Smooth muscle cell of the brain vasculature (primary cell): ENCODE data around the gene TXLNG.
"Not testable (repeated sequence)": the region's sequence is repeated elsewhere in the genome, so short reads cannot be mapped to it uniquely, and the experiment has no call there.

Experiments
- DNase-seq: peaks from one replicate; pipeline ENCODE4 v3.0.0-alpha.2; 2012; ENCODE audit warnings: low read depth, low spot score

Gene TXLNG

DNA sequence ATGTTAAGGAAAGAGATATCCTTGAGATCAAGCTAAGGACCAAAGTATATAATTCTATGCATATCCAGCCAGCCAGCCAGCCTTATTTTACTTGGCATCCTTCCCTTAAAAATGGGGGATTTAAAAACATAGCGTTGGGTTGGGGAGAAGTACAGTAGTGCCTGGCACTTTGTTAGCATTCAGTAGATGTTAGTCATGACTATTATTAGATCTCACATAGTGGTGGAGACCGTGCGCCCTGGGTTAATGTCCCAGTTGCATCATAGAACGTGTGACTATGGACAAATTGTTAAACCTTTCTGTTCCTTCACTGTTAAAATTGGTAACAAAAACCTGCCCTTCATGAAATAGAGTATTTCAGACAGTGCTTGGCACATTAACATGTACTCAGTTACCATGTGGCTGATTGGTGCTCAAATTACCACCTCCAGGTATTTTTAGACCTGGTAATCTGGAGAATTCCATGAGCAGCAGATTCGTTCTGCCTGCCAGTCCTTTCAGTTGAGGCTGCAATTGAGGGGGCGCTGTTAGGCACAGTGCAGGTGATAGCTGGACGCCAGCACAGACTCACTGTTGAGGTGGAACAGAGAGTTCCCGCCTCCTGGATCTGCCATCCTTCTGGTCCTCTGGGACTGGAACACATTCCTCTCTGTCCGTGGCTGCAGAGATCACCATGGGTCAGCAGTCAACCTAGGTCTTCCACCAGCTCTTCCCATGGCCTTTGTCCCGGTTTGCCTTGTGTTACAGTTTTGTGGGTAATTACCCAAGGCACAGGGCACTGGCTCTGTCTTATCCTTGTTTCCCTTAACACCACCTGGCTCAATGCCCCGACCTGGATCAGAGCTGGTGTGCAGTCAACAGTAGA lies 52.2 kb downstream of the TXLNG start:
- no peak for DNase-seq

- DNase-seq = no peak
Observed at GRCh38 chrX:16839219-16839851, 53.1 kb downstream of the TXLNG start.

DNA sequence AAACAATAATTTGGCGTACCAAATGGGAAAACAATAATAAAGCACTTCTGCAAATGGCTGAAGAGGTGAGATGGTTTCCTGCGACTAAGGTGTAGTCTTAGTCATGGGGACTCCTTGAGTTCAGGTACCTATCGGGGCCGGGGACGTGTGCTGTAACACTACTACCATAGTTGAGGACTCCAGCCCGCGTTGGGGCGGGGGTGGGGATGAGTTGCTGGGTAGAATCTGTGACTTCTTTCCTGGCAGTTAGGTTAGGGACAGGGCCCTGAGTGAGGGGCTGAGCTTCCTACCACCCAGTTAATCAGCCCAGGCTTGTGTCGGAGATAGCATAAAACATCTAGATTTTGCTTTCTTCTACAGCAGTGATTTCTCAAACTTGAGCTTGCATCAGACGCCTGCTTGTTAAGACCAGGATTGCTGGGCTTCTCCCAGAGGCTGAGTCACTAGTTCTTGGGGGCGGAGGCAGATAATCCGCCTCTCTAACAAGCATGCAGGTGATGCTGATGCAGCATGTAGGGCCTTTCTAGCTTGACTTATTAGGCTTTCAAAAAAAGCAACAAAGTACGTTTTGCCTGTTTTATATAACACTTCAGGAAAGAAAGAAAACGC lies 53.7 kb downstream of the TXLNG start:
- no peak for DNase-seq

DNA sequence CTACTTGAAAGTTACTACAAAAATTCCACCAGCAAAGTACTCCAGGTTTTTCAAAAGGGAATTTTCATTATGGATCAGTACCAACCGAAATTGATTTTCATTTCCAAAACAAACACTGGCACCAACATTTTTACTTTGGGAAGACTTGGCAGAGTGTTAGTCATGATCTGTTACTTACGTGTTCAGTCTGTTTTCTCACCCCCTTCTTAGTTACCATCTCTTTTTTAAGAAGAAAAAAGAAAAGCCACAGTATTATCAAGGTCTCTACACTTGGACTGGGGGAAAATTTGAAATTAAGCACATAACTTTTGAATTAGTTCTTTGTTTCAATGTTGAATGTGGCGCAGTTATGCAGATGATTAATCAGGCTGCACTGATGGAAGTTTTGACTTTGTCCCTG lies 56.4 kb downstream of the TXLNG start:
- no peak for DNase-seq

- no peak for DNase-seq
Observed at GRCh38 chrX:16843208-16843909, 57.1 kb downstream of the TXLNG start.

DNA sequence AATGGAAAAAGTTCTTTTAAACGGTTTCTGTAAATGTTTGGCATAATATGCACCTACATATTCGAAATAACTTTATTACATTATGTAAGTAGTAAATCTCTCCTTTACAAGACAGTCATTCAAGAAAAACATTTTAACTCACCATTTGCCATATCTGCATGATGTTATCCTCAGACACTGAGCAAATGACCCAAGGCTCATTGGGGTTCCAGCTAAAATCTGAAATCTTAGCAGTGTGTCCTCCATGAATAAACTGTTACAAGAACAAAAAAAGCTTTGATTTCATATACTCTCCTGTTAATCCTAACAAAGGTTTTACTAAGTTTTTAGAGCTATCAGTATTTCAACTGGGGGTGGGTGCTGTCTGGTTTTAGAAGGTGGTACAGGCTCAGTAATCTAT lies 59.4 kb downstream of the TXLNG start:
- DNase-seq = no peak

DNA sequence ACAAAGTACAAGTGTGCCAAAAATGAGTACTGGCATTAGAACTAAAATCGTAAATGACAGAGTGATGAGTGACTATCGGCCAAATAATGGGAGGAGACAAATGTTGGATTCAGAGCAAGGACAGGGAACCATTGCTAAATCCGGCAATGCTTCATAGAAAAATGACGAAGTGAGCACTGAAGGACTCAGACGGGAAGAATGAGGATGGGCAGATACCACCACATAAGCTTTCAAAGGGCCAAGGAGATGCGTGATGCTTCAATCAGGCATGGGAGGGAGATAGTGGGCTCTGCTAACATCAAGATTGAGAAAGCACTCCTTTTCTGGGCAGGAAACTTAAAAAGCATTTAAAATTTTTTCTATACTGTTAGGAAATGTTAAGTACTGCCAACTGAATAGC lies 62.3 kb downstream of the TXLNG start:
- no peak for DNase-seq

- no peak for DNase-seq
Observed at GRCh38 chrX:16851421-16851820, 65.2 kb downstream of the TXLNG start.

DNA sequence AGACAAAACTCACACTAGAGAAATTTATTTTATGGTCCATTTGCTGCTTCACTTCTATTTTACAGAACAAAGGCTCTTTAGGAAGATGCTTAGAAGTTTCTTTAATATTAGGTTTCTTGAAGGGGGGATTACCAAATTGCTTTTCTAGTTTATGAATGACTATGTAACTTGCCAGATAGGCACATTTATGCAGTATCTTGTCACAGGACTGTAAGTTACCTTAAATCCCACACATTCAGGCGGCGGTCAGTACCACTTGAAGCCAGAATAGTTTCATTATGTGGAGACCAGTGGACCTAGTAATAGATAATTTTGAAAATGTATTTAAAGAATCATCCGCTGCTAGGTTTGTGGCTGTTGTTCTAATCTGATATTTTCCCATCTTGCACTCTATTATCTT lies 65.6 kb downstream of the TXLNG start:
- DNase-seq = no peak

- no peak for DNase-seq
Observed at GRCh38 chrX:16852617-16853179, 66.4 kb downstream of the TXLNG start.

GRCh38 chrX:16853537-16853936 lies 67.3 kb downstream of the TXLNG start:
- no peak for DNase-seq

DNA sequence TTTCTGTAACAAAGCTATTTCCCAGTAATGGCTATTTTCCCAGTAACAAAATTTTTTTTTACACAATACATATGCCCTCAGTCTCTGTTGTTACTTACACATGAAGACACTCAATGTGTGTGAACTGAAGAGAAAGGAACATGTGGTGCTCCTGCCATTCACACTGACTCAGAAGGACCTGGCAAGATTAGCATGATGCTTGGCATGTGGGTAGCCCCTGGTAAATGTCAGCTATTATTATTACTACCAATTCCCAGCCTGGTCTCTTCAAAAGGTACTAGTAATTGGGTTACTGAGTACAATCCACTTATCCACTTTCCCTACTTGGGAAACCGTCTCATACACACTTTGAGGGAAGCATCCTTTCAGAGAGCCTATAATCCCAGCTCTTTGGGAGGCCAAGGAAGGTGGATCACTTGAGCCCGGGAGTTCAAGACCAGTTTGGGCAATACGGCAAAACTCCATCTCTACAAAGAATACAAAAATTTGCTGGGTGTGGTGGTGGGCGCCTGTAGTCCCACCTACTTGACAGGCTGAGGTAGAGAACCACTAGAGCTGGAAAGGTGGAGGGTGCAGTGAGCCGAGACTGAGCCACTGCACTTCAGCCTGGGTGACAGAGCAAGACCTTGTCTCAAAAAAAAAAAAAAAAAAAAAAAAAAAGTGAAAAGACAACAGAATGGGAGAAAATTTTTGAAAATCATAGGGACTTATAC lies 69.3 kb downstream of the TXLNG start:
- no peak for DNase-seq

DNA sequence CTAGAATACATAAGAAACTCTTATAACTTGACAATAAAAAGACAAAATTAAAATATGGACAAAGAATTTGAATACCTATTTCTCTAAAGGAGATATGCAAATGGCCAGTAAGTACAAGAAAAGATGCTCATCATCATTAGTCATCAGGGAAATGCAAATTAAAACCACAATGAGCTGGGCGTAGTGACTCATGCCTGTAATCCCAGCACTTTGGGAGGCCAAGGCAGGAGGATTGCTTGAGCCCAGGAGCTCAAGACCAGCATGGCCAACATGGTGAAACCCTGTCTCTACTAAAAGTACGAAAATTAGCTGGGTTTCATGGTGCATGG lies 69.8 kb downstream of the TXLNG start:
- not testable (repeated sequence) for DNase-seq

DNA sequence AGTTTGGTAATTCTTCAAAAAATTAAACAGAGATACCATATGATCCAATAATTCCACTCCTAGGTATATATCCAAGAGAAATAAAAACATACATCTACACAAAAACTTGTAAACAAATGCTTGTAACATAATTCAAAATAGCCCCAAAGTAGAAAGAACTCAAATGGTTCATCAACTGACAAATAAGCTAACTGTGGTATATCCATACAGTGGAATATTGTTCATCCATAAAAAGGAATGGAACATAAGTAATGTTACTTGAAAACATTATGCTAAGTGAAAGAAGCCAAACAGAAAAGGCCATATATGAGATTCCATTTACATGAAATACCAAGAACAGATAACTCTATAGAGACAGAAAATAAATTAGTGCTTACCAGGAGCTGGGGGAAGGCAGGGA lies 70.5 kb downstream of the TXLNG start:
- no peak for DNase-seq

DNA sequence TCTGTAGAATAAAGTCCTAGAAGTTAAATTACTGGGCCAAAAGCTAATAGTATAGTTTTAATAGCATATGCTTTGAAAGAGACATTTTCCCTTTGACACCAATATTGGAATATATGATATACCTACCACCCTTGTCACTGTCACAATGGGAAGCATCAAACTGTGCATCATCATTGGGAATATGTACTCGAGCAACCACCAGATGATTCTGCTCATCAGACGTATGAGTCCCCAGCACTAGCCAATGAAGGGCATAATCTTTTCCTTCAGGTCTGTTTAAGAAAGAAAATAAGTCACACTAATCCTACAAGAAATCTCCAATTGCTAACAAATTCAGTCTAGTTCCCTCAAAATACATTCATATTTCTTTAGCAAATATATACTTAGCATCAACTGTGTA lies 76.6 kb downstream of the TXLNG start:
- no peak for DNase-seq

DNA sequence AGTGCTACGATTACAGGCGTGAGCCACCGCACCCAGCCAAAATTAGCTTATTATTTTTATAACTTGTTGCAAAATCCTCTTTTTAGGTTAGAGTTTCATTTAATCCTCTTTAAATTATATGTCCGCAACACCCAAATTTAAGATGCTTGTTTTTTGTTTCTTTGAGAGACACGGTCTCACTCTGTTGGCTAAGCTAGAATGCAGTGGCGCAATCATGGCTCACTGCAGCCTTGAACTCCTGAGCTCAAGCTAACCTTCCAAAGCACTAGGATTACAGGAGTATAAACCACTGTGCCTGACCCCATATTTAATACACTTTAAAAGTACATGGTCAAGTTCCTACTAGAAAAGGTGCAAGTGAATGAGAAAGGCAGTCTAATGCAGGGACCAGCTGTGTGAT lies 81.7 kb downstream of the TXLNG start:
- no peak for DNase-seq

DNA sequence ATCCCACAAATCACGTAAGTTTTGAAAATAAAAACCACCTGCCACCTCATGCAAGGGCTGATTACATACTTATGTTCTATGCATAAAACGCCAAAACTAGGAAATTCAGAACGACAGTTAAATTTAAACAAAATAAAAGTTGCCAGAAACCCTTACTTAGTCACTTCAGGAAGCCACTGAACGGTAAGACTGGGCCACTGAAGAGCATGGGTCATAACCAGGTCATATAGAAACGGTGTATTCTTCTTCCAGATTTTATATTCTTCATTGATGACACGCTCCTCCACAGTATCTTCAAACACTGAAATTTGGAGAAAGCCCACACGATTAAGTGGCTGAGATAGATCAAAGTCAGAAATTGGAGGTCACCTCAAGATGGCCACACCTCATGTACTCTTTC lies 82.7 kb downstream of the TXLNG start:
- no peak for DNase-seq

DNA sequence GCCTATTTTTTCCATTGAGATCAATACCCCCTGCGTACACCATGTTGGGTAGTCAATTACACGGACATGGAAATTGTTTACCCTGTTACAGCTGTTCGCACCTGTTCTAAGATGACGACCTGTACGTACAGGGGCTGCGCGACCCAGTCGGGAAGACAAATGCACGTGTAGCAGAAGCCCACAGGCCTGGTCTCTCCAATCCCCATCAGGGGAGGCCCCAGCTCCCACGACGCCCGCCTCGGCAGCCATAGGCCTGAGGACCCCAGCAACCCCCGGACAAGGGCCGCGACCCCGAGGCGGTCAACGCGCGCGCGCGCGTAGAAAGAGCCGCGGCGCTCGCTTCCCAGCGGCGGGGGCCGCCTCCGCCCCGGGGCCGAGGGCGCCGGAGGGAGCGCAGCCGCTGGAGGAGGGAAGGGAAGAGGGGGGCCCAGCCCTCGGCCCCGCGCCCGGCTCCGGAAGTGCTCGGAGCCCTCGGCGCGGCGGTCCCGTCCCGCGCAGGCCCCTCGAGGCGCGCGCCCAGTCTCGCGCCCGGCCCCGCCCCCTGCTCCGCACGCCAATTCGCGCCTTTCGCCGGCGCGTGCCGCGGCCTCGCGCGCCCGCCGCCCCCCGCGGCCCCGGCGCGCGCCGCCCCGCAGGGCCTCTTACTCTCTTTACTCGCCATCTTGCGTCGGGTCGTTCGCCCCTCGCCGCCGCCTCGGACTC lies 83.3 kb downstream of the TXLNG start:
- DNase-seq = no peak

DNA sequence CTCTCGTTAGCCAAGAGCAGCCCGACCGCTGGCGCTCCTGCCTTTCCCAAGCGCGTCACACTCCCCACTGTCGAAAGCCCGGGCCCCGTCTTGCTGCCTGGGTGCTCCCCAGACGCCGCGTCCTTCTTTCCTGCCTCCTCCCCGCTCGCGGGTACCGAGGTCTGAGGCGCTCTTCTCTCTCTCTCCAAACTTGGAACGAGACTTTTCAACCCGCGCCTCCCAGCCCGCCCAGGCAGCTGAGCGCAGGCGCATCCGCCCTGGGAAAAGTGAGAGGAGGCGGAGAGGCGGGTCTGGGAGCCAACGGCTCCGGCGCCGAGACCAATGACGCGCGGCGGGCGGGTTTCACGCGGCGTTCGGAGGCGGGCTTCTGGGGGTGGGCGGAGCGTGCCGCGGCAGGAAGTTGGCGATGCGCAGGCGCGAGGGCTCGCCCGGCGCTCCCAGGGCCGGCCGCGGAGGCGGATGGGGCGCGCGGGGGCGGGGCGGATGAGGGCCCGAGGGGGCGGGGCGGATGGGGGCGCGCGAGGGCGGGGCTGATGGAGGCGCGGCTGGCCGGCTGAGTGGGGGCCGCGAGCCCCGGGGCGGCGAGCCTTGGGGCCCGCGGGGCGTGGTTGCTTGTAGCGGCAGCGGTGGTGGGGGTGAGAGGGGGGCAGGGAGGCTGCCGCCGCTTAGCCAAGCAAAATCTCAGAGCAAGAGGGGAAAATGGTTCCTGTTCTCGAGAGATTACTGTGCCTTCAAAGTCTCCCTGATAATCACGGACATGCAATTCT lies 84.0 kb downstream of the TXLNG start, which contains the start of gene RBBP7:
TSS of gene RBBP7 (minus strand) at position 268 of the 767 bp plus-strand sequence. CDS start 309 bp downstream, outside the sequence.
- peak; percentile 73 for DNase-seq
